ENCODE data around the gene KRTAP20-1. TPM values are rescaled to one million over a fixed set of nuclear protein-coding genes. Genes with fewer than 3 reads are reported as not detected.

Gene KRTAP20-1
- total RNA-seq, 1 donor from 2014 or later: not detected

- no peak for DNase-seq (ENCODE audit: extremely low spot score in 2 of 2)
- intact Hi-C loops (cut with DNase I): no loop called here
- H3K36me3 ChIP-seq: no peaks in the 10 kb centered on the region
Observed at GRCh38 chr21:30638686-30639085, 22.5 kb downstream of the KRTAP20-1 start.

GRCh38 chr21:30642564-30642963 lies 26.3 kb downstream of the KRTAP20-1 start, which contains the start of gene KRTAP20-3:
Gene KRTAP20-3 (plus strand): TSS chr21:30642864.
- no peak for TF ChIP-seq POLR2A (IDR thresholded peaks at IDR 0.05)
- TF ChIP-seq CTCF (IDR thresholded peaks at IDR 0.05): no peak
- no peak for TF ChIP-seq POLR2AphosphoS5 (IDR thresholded peaks at IDR 0.05; ENCODE audit: insufficient read depth in 1 of 2, low read depth in 1 of 2)
- no peaks in the 10 kb centered on the region for H3K36me3 ChIP-seq
- no peaks in the 10 kb centered on the region for H3K27me3 ChIP-seq
- no peaks in the 10 kb centered on the region for H3K9me3 ChIP-seq
- H3K4me3 ChIP-seq: no peak within 1 kb of the TSS
- no peak for DNase-seq (ENCODE audit: extremely low spot score in 2 of 2)
- H3K4me1 ChIP-seq: no peaks in the 10 kb centered on the region
- H3K27ac ChIP-seq: no peak within 1 kb of the TSS
- intact Hi-C loops (cut with DNase I): no loop called here

More at GRCh38 chr21:30638686-30639085, 22.5 kb downstream of the KRTAP20-1 start:
- no peak overlapping the region for H3K27ac ChIP-seq
- no peak overlapping the region for H3K4me3 ChIP-seq
- TF ChIP-seq CTCF (IDR thresholded peaks at IDR 0.05) (no peak), POLR2AphosphoS5 (IDR thresholded peaks at IDR 0.05; ENCODE audit: insufficient read depth in 1 of 2, low read depth in 1 of 2) (no peak), POLR2A (IDR thresholded peaks at IDR 0.05) (no peak)
- H3K27me3 ChIP-seq: no peaks in the 10 kb centered on the region
- H3K4me1 ChIP-seq: no peaks in the 10 kb centered on the region
- H3K9me3 ChIP-seq: no peaks in the 10 kb centered on the region

- TF ChIP-seq CTCF (IDR thresholded peaks at IDR 0.05) (no peak), POLR2AphosphoS5 (IDR thresholded peaks at IDR 0.05; ENCODE audit: insufficient read depth in 1 of 2, low read depth in 1 of 2) (no peak), POLR2A (IDR thresholded peaks at IDR 0.05) (no peak)
- Histone ChIP-seq H3K36me3 (no peaks in the 10 kb centered on the region), H3K4me3 (no peak overlapping the region), H3K27ac (no peak overlapping the region), H3K4me1 (no peaks in the 10 kb centered on the region), H3K9me3 (no peaks in the 10 kb centered on the region), H3K27me3 (no peaks in the 10 kb centered on the region)
- DNase-seq (ENCODE audit: extremely low spot score in 2 of 2): no peak
- intact Hi-C loops (cut with DNase I): no loop called here
Observed at GRCh38 chr21:30646904-30647414, 30.7 kb downstream of the KRTAP20-1 start.

- Histone ChIP-seq H3K36me3 (no peaks in the 10 kb centered on the region), H3K27ac (no peak overlapping the region), H3K27me3 (no peaks in the 10 kb centered on the region), H3K4me1 (no peaks in the 10 kb centered on the region), H3K4me3 (no peak overlapping the region), H3K9me3 (no peaks in the 10 kb centered on the region)
- no peak for TF ChIP-seq CTCF (IDR thresholded peaks at IDR 0.05)
- TF ChIP-seq POLR2A (IDR thresholded peaks at IDR 0.05): no peak
- no peak for TF ChIP-seq POLR2AphosphoS5 (IDR thresholded peaks at IDR 0.05; ENCODE audit: insufficient read depth in 1 of 2, low read depth in 1 of 2)
- no peak for DNase-seq (ENCODE audit: extremely low spot score in 2 of 2)
- intact Hi-C loops (cut with DNase I): loop anchor here (10.0 kb wide), 1 partner anchor 768 kb away; no protein-coding TSS in a partner anchor
Observed at GRCh38 chr21:30652891-30653290, 36.7 kb downstream of the KRTAP20-1 start.

Small RNA genes lying within 50 kb of the gene (small RNA-seq; reads per million reads assigned to genes)
- gene KRTAP20-1 (not detected), gene KRTAP20-3 (not detected), gene KRTAP20-4 (not detected), gene KRTAP22-1 (not detected), gene KRTAP22-2 (not detected)

Other genes starting within 250 kb of the KRTAP20-1 start
- not detected for gene KRTAP13-2, start 244.2 kb upstream of the KRTAP20-1 start, total RNA-seq
- gene KRTAP13-1, start 220.4 kb upstream of the KRTAP20-1 start, total RNA-seq: not detected
- not detected for gene KRTAP13-3, start 190.5 kb upstream of the KRTAP20-1 start, total RNA-seq
- not detected for gene KRTAP13-4, start 186.2 kb upstream of the KRTAP20-1 start, total RNA-seq
- gene KRTAP15-1, start 176.2 kb upstream of the KRTAP20-1 start, total RNA-seq: not detected
- gene KRTAP19-1, start 136.1 kb upstream of the KRTAP20-1 start, total RNA-seq: not detected
- not detected for gene KRTAP19-2, start 129.0 kb upstream of the KRTAP20-1 start, total RNA-seq
- gene KRTAP19-3, start 124.4 kb upstream of the KRTAP20-1 start, total RNA-seq: not detected
- not detected for gene KRTAP19-4, start 119.3 kb upstream of the KRTAP20-1 start, total RNA-seq
- gene KRTAP19-5, start 114.3 kb upstream of the KRTAP20-1 start, total RNA-seq: not detected
- not detected for gene KRTAP19-6, start 74.6 kb upstream of the KRTAP20-1 start, total RNA-seq
- not detected for gene KRTAP19-7, start 55.1 kb upstream of the KRTAP20-1 start, total RNA-seq
- not detected for gene KRTAP22-2, start 26.0 kb upstream of the KRTAP20-1 start, total RNA-seq
- gene KRTAP6-3, start 24.0 kb upstream of the KRTAP20-1 start, total RNA-seq: not detected
- not detected for gene KRTAP6-2, start 17.5 kb upstream of the KRTAP20-1 start, total RNA-seq
- not detected for gene KRTAP22-1, start 15.3 kb upstream of the KRTAP20-1 start, total RNA-seq
- not detected for gene KRTAP6-1, start 2.5 kb upstream of the KRTAP20-1 start, total RNA-seq
- not detected for gene KRTAP20-4, start 4.2 kb downstream of the KRTAP20-1 start, total RNA-seq
- gene KRTAP20-2, start 18.8 kb downstream of the KRTAP20-1 start, total RNA-seq: not detected
- gene KRTAP20-3, start 26.4 kb downstream of the KRTAP20-1 start, total RNA-seq: not detected
- gene KRTAP21-3, start 102.4 kb downstream of the KRTAP20-1 start, total RNA-seq: not detected
- gene KRTAP21-2, start 130.8 kb downstream of the KRTAP20-1 start, total RNA-seq: not detected
- gene KRTAP21-1, start 139.0 kb downstream of the KRTAP20-1 start, total RNA-seq: not detected
- gene KRTAP8-1, start 196.8 kb downstream of the KRTAP20-1 start, total RNA-seq: not detected
- not detected for gene KRTAP7-1, start 213.3 kb downstream of the KRTAP20-1 start, total RNA-seq

Data from vagina (tissue), 2 donors.